IMR-90 (cell line): ENCODE measurements around the gene CENPQ. TPM values are rescaled to one million over a fixed set of nuclear protein-coding genes. Genes with fewer than 3 reads are reported as not detected.

Experiments
- ATAC-seq: fragments of 200-7000 bp; cut with Tn5 transposase; 2 replicates; pipeline ENCODE4 v1.9.1; 2020; ENCODE audit warnings: low read depth, mild to moderate bottlenecking, moderate library complexity
- BruUV-seq: library from RNA; stranded (reverse); fragments of 400-500 nt; replicated peaks from 2 replicates; lab custom pipeline; 2021; lab: Mats Ljungman, UMichigan
- CTCF ChIA-PET: fragments of 300-600 bp; formaldehyde crosslinking; extraction: SDS; loops from one replicate; lab custom pipeline; 2021; ENCODE audit warnings: antibody characterized with exemption; lab: Yijun Ruan, JAX
- POLR2A ChIA-PET: fragments of 300-600 bp; sonication (Branson Sonifier 250); formaldehyde crosslinking; loops from one replicate; lab custom pipeline; 2022; ENCODE audit warnings: antibody characterized with exemption; ENCODE audit not compliant: unreplicated experiment; lab: Charles Lee
- DNase-seq: peaks from one replicate; pipeline ENCODE4 v3.0.0; 2013
- H2AFZ ChIP-seq: replicated peaks from 2 replicates; pipeline ENCODE3; 2013; ENCODE audit warnings: low read length, mild to moderate bottlenecking; ENCODE audit not compliant: poor library complexity
- H2AK5ac ChIP-seq: 2 replicates; pipeline ENCODE4 v1.6.1; 2013; ENCODE audit warnings: low read depth, low read length, inconsistent platforms
- H2AK9ac ChIP-seq: replicated peaks from 2 replicates; pipeline ENCODE3; 2013; ENCODE audit warnings: mild to moderate bottlenecking, low read depth, low read length, moderate library complexity; ENCODE audit not compliant: poor library complexity
- H2BK120ac ChIP-seq: 2 replicates; pipeline ENCODE4 v1.6.1; 2013; ENCODE audit warnings: low read depth, low read length, inconsistent platforms
- H2BK15ac ChIP-seq: 3 replicates; pipeline ENCODE4 v1.6.1; 2013; ENCODE audit warnings: low read depth, low read length, inconsistent platforms
- H2BK20ac ChIP-seq: 2 replicates; pipeline ENCODE4 v1.6.1; 2013; ENCODE audit warnings: low read depth, mild to moderate bottlenecking, inconsistent platforms, low read length, moderate library complexity
- H2BK5ac ChIP-seq: 2 replicates; pipeline ENCODE4 v1.6.1; 2013; ENCODE audit warnings: mild to moderate bottlenecking, low read depth, low read length, inconsistent platforms; ENCODE audit not compliant: poor library complexity, severe bottlenecking
- H3K14ac ChIP-seq: replicated peaks from 2 replicates; pipeline ENCODE4 v1.6.1; 2013; ENCODE audit warnings: low read depth, low read length, inconsistent platforms
- H3K18ac ChIP-seq: 2 replicates; pipeline ENCODE4 v1.6.1; 2013; ENCODE audit warnings: low read depth, low read length, control low read depth
- H3K23ac ChIP-seq: 2 replicates; pipeline ENCODE4 v1.6.1; 2013; ENCODE audit warnings: low read depth, low read length, inconsistent platforms
- H3K27ac ChIP-seq: 2 replicates; pipeline ENCODE4 v1.5.1; 2013; ENCODE audit warnings: mild to moderate bottlenecking, control low read depth, low read length; ENCODE audit not compliant: insufficient read depth
- H3K27me3 ChIP-seq: 2 replicates; pipeline ENCODE4 v1.6.1; 2013; ENCODE audit warnings: low read length; ENCODE audit not compliant: control insufficient read depth, insufficient read depth
- H3K36me3 ChIP-seq: 2 replicates; pipeline ENCODE4 v1.6.1; 2013; ENCODE audit warnings: low read length, mixed read lengths; ENCODE audit not compliant: control insufficient read depth, insufficient read depth
- H3K4ac ChIP-seq: 2 replicates; pipeline ENCODE4 v1.6.1; 2013; ENCODE audit warnings: low read depth, low read length, inconsistent platforms
- H3K4me1 ChIP-seq: 2 replicates; pipeline ENCODE4 v1.6.1; 2013; ENCODE audit warnings: low read length, mixed read lengths; ENCODE audit not compliant: control insufficient read depth, insufficient read depth
- H3K4me2 ChIP-seq: 2 replicates; pipeline ENCODE4 v1.6.1; 2013; ENCODE audit warnings: low read depth, mild to moderate bottlenecking, control low read depth, low read length, moderate library complexity
- H3K4me3 ChIP-seq: 2 replicates; pipeline ENCODE4 v1.5.1; 2013; ENCODE audit warnings: low read depth, mild to moderate bottlenecking, control low read depth, low read length, moderate library complexity; ENCODE audit not compliant: insufficient read depth
- H3K56ac ChIP-seq: 2 replicates; pipeline ENCODE4 v1.6.1; 2013; ENCODE audit warnings: low read length, inconsistent platforms; ENCODE audit not compliant: insufficient read depth; ENCODE audit errors: extremely low read depth
- H3K79me1 ChIP-seq, 2 experiments: 2 replicates each; pipeline ENCODE4 v1.6.1; 2013; ENCODE audit warnings: low read length in 2 of 2, inconsistent platforms in 1 of 2, low read depth in 1 of 2
- H3K9ac ChIP-seq: 2 replicates; pipeline ENCODE4 v1.6.1; 2013; ENCODE audit warnings: low read depth, low read length, control low read depth
- H3K9me1 ChIP-seq: 2 replicates; pipeline ENCODE4 v1.6.1; 2013; ENCODE audit warnings: low read length, inconsistent platforms; ENCODE audit not compliant: insufficient read depth
- H3K9me3 ChIP-seq: 2 replicates; pipeline ENCODE4 v1.6.1; 2013; ENCODE audit warnings: low read length; ENCODE audit not compliant: control insufficient read depth, insufficient read depth
- H4K20me1 ChIP-seq: 2 replicates; pipeline ENCODE4 v1.6.1; 2013; ENCODE audit warnings: low read length, inconsistent platforms; ENCODE audit not compliant: insufficient read depth
- H4K5ac ChIP-seq: 2 replicates; pipeline ENCODE4 v1.6.1; 2013; ENCODE audit warnings: mild to moderate bottlenecking, low read depth, low read length, control low read depth
- H4K8ac ChIP-seq, 2 experiments: 2 replicates each; pipeline ENCODE4 v1.6.1; 2013; ENCODE audit warnings: low read depth in 2 of 2, low read length in 2 of 2, control low read depth in 1 of 2, inconsistent platforms in 1 of 2
- H4K91ac ChIP-seq: 2 replicates; pipeline ENCODE4 v1.6.1; 2013; ENCODE audit warnings: low read depth, low read length, inconsistent platforms; ENCODE audit not compliant: insufficient read depth
- BHLHE40 ChIP-seq: fragments of 150-350 bp; IDR thresholded peaks from 2 replicates; pipeline ENCODE4 v1.6.1; 2016; ENCODE audit warnings: mild to moderate bottlenecking, low read depth, low read length
- CEBPB ChIP-seq: IDR thresholded peaks from 2 replicates; pipeline ENCODE4 v1.6.1; 2012; ENCODE audit warnings: low read depth, low read length, improper control_type of control experiment
- CHD1 ChIP-seq: IDR thresholded peaks from 2 replicates; pipeline ENCODE4 v1.6.1; 2012; ENCODE audit warnings: low read depth, low read length, improper control_type of control experiment
- ELK1 ChIP-seq: fragments of 150-350 bp; IDR thresholded peaks from 2 replicates; pipeline ENCODE4 v1.6.1; 2016; ENCODE audit warnings: low read depth, mild to moderate bottlenecking, low read length, moderate library complexity, borderline replicate concordance
- FOS ChIP-seq: fragments of 150-350 bp; IDR thresholded peaks from 2 replicates; pipeline ENCODE4 v1.6.1; 2016; ENCODE audit warnings: low read depth, low read length
- MAFK ChIP-seq: IDR thresholded peaks from 2 replicates; pipeline ENCODE4 v1.6.1; 2012; ENCODE audit warnings: low read depth, low read length, improper control_type of control experiment
- MAZ ChIP-seq: IDR thresholded peaks from 2 replicates; pipeline ENCODE4 v1.6.1; 2012; ENCODE audit warnings: low read depth, mild to moderate bottlenecking, low read length, improper control_type of control experiment, moderate library complexity, borderline replicate concordance
- MXI1 ChIP-seq: IDR thresholded peaks from 2 replicates; pipeline ENCODE4 v1.6.1; 2012; ENCODE audit warnings: low read depth, mild to moderate bottlenecking, low read length, moderate library complexity, borderline replicate concordance
- NFE2L2 ChIP-seq: fragments of 150-350 bp; IDR thresholded peaks from 2 replicates; pipeline ENCODE4 v1.6.1; 2016; ENCODE audit warnings: low read depth, mild to moderate bottlenecking, low read length
- POLR2A ChIP-seq: IDR thresholded peaks from 2 replicates; pipeline ENCODE4 v1.6.1; 2012; ENCODE audit warnings: mild to moderate bottlenecking, low read depth, low read length
- RAD21 ChIP-seq: IDR thresholded peaks from 2 replicates; pipeline ENCODE4 v1.6.1; 2012; ENCODE audit warnings: low read length, improper control_type of control experiment
- RCOR1 ChIP-seq: IDR thresholded peaks from 2 replicates; pipeline ENCODE4 v1.6.1; 2012; ENCODE audit warnings: mild to moderate bottlenecking, low read length, improper control_type of control experiment; ENCODE audit not compliant: insufficient replicate concordance
- RFX5 ChIP-seq: IDR thresholded peaks from 2 replicates; pipeline ENCODE4 v1.8.0; 2012; ENCODE audit warnings: low read depth, mild to moderate bottlenecking, low read length, moderate library complexity
- SMC3 ChIP-seq: fragments of 150-350 bp; IDR thresholded peaks from 2 replicates; pipeline ENCODE4 v1.6.1; 2016; ENCODE audit warnings: low read depth, mild to moderate bottlenecking, antibody characterized with exemption, low read length, moderate library complexity
- WGBS, 2 experiments: methylation state at CpG; one replicate each; pipeline versions ENCODE4 v1.1.5 to v1.1.7; 2013; ENCODE audit warnings: missing lambda C conversion rate in 2 of 2; ENCODE audit not compliant: insufficient read length in 1 of 2; ENCODE audit errors: extremely low coverage in 2 of 2; 5-methylcytosine and 5-hydroxymethylcytosine counted together
- dilution Hi-C: fragments of 300-500 bp; cut with HindIII; formaldehyde crosslinking; loops from one replicate; pipeline ENCODE4 v1.14.3; 2018; ENCODE audit warnings: low sequenced_read_pairs; ENCODE audit not compliant: unreplicated experiment
- in situ Hi-C: fragments of 300-500 bp; cut with MboI; formaldehyde crosslinking; loops from 3 replicates; pipeline ENCODE4 v1.14.3; 2019; ENCODE audit warnings: low sequenced_read_pairs, inconsistent platforms, mixed read lengths
- intact Hi-C: fragments of 100-400 bp; cut with micrococcal nuclease; formaldehyde crosslinking; loops from 2 replicates; pipeline ENCODE4 v1.10.0; 2022
- polyA plus RNA-seq, 3 experiments: library from polyadenylated mRNA; depleted of rRNA; stranded (reverse); fragments of >200 nt; gene quantifications; 2 replicates each; pipeline ENCODE4 v1.2.3, GENCODE V29; 2012; ENCODE audit warnings: low replicate concordance in 1 of 3
- total RNA-seq: library from RNA; depleted of rRNA; stranded (reverse); fragments of >200 nt; gene quantifications from 2 replicates; pipeline ENCODE4 v1.2.3, GENCODE V29; 2012
- TF ChIP-seq, protein P1 (sequence below): fragments of 150-350 bp; IDR thresholded peaks from 2 replicates; pipeline ENCODE4 v1.6.1; 2017; ENCODE audit warnings: mild to moderate bottlenecking, antibody characterized with exemption, low read length, low read depth
- TF ChIP-seq, protein P2 (sequence below): conservative IDR thresholded peaks from 2 replicates; pipeline ENCODE4 v1.5.1; 2012; ENCODE audit warnings: mild to moderate bottlenecking, low read depth, low read length, improper control_type of control experiment

Gene CENPQ
- total and polyA plus RNA-seq, 2 of the 4 experiments (the other 2 are of a cell fraction) = 2.2 to 3.7 TPM

- Histone ChIP-seq H3K79me1 (no peaks in the 10 kb centered on the region), H2AK5ac (no peak overlapping the region), H3K9me3 (no peaks in the 10 kb centered on the region), H4K91ac (no peak overlapping the region), H3K9me1 (no peaks in the 10 kb centered on the region), H4K8ac (no peak overlapping the region), H3K14ac (no peak overlapping the region), H3K4me3 (no peak overlapping the region), H2BK120ac (no peak overlapping the region), H3K4me1 (no peaks in the 10 kb centered on the region), H2BK5ac (no peak overlapping the region), H3K4me2 (no peak overlapping the region), H3K27me3 (no peaks in the 10 kb centered on the region), H2BK15ac (no peak overlapping the region), H2AFZ (no peak overlapping the region), H2AK9ac (no peak overlapping the region), H3K56ac (no peak overlapping the region), H3K23ac (no peak overlapping the region), H3K36me3 (no peaks in the 10 kb centered on the region), H4K5ac (no peak overlapping the region), H4K20me1 (no peaks in the 10 kb centered on the region), H2BK20ac (no peak overlapping the region), H3K27ac (no peak overlapping the region), H3K4ac (no peak overlapping the region), H3K18ac (no peak overlapping the region), H3K9ac (no peak overlapping the region)
- no peak for TF ChIP-seq CEBPB
- TF ChIP-seq BHLHE40 = no peak
- TF ChIP-seq FOS = no peak
- TF ChIP-seq ELK1 = no peak
- TF ChIP-seq, protein P1, sequence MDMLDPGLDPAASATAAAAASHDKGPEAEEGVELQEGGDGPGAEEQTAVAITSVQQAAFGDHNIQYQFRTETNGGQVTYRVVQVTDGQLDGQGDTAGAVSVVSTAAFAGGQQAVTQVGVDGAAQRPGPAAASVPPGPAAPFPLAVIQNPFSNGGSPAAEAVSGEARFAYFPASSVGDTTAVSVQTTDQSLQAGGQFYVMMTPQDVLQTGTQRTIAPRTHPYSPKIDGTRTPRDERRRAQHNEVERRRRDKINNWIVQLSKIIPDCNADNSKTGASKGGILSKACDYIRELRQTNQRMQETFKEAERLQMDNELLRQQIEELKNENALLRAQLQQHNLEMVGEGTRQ = no peak
- TF ChIP-seq, protein P2, sequence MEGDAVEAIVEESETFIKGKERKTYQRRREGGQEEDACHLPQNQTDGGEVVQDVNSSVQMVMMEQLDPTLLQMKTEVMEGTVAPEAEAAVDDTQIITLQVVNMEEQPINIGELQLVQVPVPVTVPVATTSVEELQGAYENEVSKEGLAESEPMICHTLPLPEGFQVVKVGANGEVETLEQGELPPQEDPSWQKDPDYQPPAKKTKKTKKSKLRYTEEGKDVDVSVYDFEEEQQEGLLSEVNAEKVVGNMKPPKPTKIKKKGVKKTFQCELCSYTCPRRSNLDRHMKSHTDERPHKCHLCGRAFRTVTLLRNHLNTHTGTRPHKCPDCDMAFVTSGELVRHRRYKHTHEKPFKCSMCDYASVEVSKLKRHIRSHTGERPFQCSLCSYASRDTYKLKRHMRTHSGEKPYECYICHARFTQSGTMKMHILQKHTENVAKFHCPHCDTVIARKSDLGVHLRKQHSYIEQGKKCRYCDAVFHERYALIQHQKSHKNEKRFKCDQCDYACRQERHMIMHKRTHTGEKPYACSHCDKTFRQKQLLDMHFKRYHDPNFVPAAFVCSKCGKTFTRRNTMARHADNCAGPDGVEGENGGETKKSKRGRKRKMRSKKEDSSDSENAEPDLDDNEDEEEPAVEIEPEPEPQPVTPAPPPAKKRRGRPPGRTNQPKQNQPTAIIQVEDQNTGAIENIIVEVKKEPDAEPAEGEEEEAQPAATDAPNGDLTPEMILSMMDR = no peak
- TF ChIP-seq POLR2A = no peak
- TF ChIP-seq NFE2L2 = no peak
- TF ChIP-seq RCOR1 = no peak
- no peak for TF ChIP-seq MAZ
- no peak for TF ChIP-seq RFX5
- TF ChIP-seq SMC3 = no peak
- TF ChIP-seq CHD1 = no peak
- TF ChIP-seq MXI1 = no peak
- no peak for TF ChIP-seq RAD21
- TF ChIP-seq MAFK = no peak
- no CpG with 5 or more reads among the region's 2 CpGs for WGBS, 2 experiments
- intact Hi-C loops = no loop called here
- BruUV-seq = no TSS peak
- ATAC-seq (no peak), DNase-seq (no peak)
- CTCF ChIA-PET = interaction anchor here (3.4 kb wide), 1 partner anchor 77 kb away, joined by 14 read pairs; no protein-coding TSS in a partner anchor
- dilution Hi-C loops = no loop called here
- in situ Hi-C loops = loop anchor here (25.0 kb wide), 1 partner anchor 307 kb away; no protein-coding TSS in a partner anchor
- POLR2A ChIA-PET = no interaction called here
Observed at GRCh38 chr6:49530141-49530776, 67.1 kb downstream of the CENPQ start.
